K562 (cell line): ENCODE data around the gene GPHA2. TPM values are rescaled to one million over a fixed set of nuclear protein-coding genes. Genes with fewer than 3 reads are reported as not detected.

Experiments used
- ATAC-seq: fragments of 200-7000 bp; cut with Tn5 transposase; 3 replicates; pipeline ENCODE4 v1.9.1; 2020; ENCODE audit warnings: moderate library complexity
- BruUV-seq: library from RNA; stranded (reverse); fragments of 400-500 nt; replicated peaks from 2 replicates; lab custom pipeline; 2021; lab: Mats Ljungman, UMichigan
- CTCF ChIA-PET: fragments of 300-600 bp; formaldehyde crosslinking; extraction: SDS; loops from one replicate; lab custom pipeline; 2021; ENCODE audit warnings: low intra/inter-chr PET ratio; lab: Yijun Ruan, JAX
- POLR2A ChIA-PET: fragments of 300-600, 350-650 bp; sonication (Branson Sonifier 250); formaldehyde crosslinking; extraction: SDS; loops from one replicate; lab custom pipeline; 2021; ENCODE audit warnings: antibody characterized with exemption, inconsistent platforms; lab: Yijun Ruan, JAX
- DNase-seq, 4 experiments: peaks; one replicate each; pipeline versions ENCODE4 v3.0.0 to v3.0.0-alpha.2; 2011 to 2018; ENCODE audit warnings: low spot score in 3 of 4, mixed read lengths in 3 of 4; ENCODE audit errors: extremely low read depth in 1 of 4
- FAIRE-seq: peaks from 2 replicates; lab custom pipeline; 2011; peaks lifted over from hg19 to GRCh38; lab: Jason Lieb, UNC
- H2AFZ ChIP-seq: 2 replicates; pipeline ENCODE4 v1.6.0; 2011; ENCODE audit warnings: low read depth, low read length, control low read depth, inconsistent platforms
- H3K27ac ChIP-seq: fragments of 200-600 bp; 3 replicates; pipeline ENCODE4 v1.8.0; 2011; ENCODE audit warnings: low read depth, mild to moderate bottlenecking, control low read depth, inconsistent platforms, low read length, moderate library complexity, mixed read lengths; ENCODE audit errors: extremely low read depth
- H3K27me3 ChIP-seq, 2 experiments: fragments of 300-600 bp in 1 of 2; 2 replicates in 1 of 2; 3 replicates in 1 of 2; pipeline versions ENCODE4 v1.6.0 to v1.8.0; 2011; ENCODE audit warnings: inconsistent platforms in 2 of 2, low read length in 2 of 2, mild to moderate bottlenecking in 1 of 2, mixed read lengths in 1 of 2, moderate library complexity in 1 of 2; ENCODE audit not compliant: control insufficient read depth in 2 of 2, insufficient read depth in 2 of 2
- H3K36me3 ChIP-seq: fragments of 300-600 bp; 3 replicates; pipeline ENCODE4 v1.8.0; 2011; ENCODE audit warnings: mild to moderate bottlenecking, low read length, inconsistent platforms; ENCODE audit not compliant: control insufficient read depth, insufficient read depth
- H3K4me1 ChIP-seq, 2 experiments: fragments of 200-600 bp in 1 of 2; replicated peaks in 1 of 2; 2 replicates in 1 of 2; 3 replicates in 1 of 2; pipeline versions ENCODE4 v1.5.1 to v1.8.0; 2011; ENCODE audit warnings: inconsistent platforms in 2 of 2, low read length in 2 of 2, mild to moderate bottlenecking in 1 of 2, mixed read lengths in 1 of 2, moderate library complexity in 1 of 2; ENCODE audit not compliant: control insufficient read depth in 2 of 2, insufficient read depth in 2 of 2
- H3K4me2 ChIP-seq: 2 replicates; pipeline ENCODE4 v1.6.1; 2011; ENCODE audit warnings: low read length, control low read depth, inconsistent platforms, mixed read lengths; ENCODE audit not compliant: insufficient read depth
- H3K4me3 ChIP-seq: fragments of 200-600 bp; sonication (generic), shearing (Covaris generic); 2 replicates; pipeline ENCODE4 v1.5.1; 2016; ENCODE audit warnings: control low read depth, inconsistent platforms
- H3K79me2 ChIP-seq: fragments of 200-600 bp; 3 replicates; pipeline ENCODE4 v1.8.0; 2011; ENCODE audit warnings: low read length, inconsistent platforms; ENCODE audit not compliant: control insufficient read depth, insufficient read depth
- H3K9ac ChIP-seq, 2 experiments: 2 replicates each; pipeline versions ENCODE4 v1.6.0 to v1.6.1; 2011; ENCODE audit warnings: low read depth in 2 of 2, low read length in 2 of 2, control low read depth in 1 of 2, inconsistent platforms in 1 of 2, mild to moderate bottlenecking in 1 of 2, mixed read lengths in 1 of 2; ENCODE audit not compliant: insufficient read depth in 1 of 2
- H3K9me1 ChIP-seq: one replicate; pipeline ENCODE4 v1.6.0; 2011; ENCODE audit warnings: inconsistent platforms, mild to moderate bottlenecking, low read length, moderate library complexity; ENCODE audit not compliant: control insufficient read depth, insufficient read depth
- H3K9me3 ChIP-seq: replicated peaks from 2 replicates; pipeline ENCODE4 v1.5.1; 2011; ENCODE audit warnings: low read depth, low read length, inconsistent platforms; ENCODE audit not compliant: control insufficient read depth, insufficient read depth
- H4K20me1 ChIP-seq: replicated peaks from 2 replicates; pipeline ENCODE4 v1.6.1; 2011; ENCODE audit warnings: low read length, inconsistent platforms, mixed read lengths; ENCODE audit not compliant: control insufficient read depth, insufficient read depth
- CAMTA2 ChIP-seq: fragments of 250-450 bp; sonication (Bioruptor Pico); conservative IDR thresholded peaks from 2 replicates; pipeline ENCODE4 v1.5.1; 2022
- IRF2 ChIP-seq: sonication (generic); formaldehyde crosslinking; IDR thresholded peaks from 2 replicates; pipeline ENCODE4 v1.8.1; 2022; ENCODE audit warnings: mild to moderate bottlenecking, missing genetic modification reagents
- POLR2G ChIP-seq: fragments of 200-400 bp; formaldehyde crosslinking; IDR thresholded peaks from 2 replicates; pipeline ENCODE4 v1.6.1; 2017; ENCODE audit warnings: low read depth, mild to moderate bottlenecking, antibody characterized with exemption, low read length, moderate library complexity
- SIN3A ChIP-seq, 2 experiments: fragments of 150-350 bp in 1 of 2; IDR thresholded peaks; 2 replicates each; pipeline ENCODE4 v1.6.1; 2011 to 2016; ENCODE audit warnings: borderline replicate concordance in 2 of 2, low read depth in 2 of 2, low read length in 2 of 2, mild to moderate bottlenecking in 2 of 2, moderate library complexity in 2 of 2; ENCODE audit not compliant: control insufficient read depth in 1 of 2
- WGBS: fragments of 100-300 bp; shearing (Covaris generic); methylation state at CpG from one replicate; pipeline ENCODE4 v1.1.6; 2016; ENCODE audit warnings: low coverage, mixed read lengths; ENCODE audit not compliant: insufficient coverage; ENCODE audit errors: missing lambda C conversion rate; 5-methylcytosine and 5-hydroxymethylcytosine counted together
- in situ Hi-C: fragments of 300-500 bp; cut with MboI; formaldehyde crosslinking; loops from 4 replicates; pipeline ENCODE4 v1.15.0; 2018; ENCODE audit warnings: inconsistent platforms, mixed read lengths
- intact Hi-C: fragments of 100-400 bp; cut with micrococcal nuclease; formaldehyde crosslinking; loops from 2 replicates; pipeline ENCODE4 v1.14.2; 2022
- polyA plus RNA-seq, 8 experiments: library from polyadenylated mRNA; depleted of rRNA in 4 of 8; stranded (reverse) in 5 of 8; unstranded in 3 of 8; fragments of >200 nt; fragmentation: Nextera tagmentation in 2 of 8; fragmentation: Illumina TruSeq in 1 of 8; extraction: Ambion mirVana in 2 of 8; extraction: Trizol in 1 of 8; gene quantifications; 2 replicates each; pipeline versions ENCODE4 v1.2.1 to v1.2.3, GENCODE V29; 2011 to 2014; ENCODE audit warnings: inconsistent platforms in 1 of 8, missing spikeins in 1 of 8
- total RNA-seq, 7 experiments: library from RNA; depleted of rRNA in 6 of 7; stranded (reverse); fragments of >200 nt in 6 of 7; fragmentation: Illumina TruSeq in 2 of 7; extraction: Trizol in 2 of 7; gene quantifications; 2 replicates each; pipeline versions ENCODE4 v1.2.1 to v1.2.3, GENCODE V29; 2011 to 2021; ENCODE audit warnings: low replicate concordance in 1 of 7

The GPHA2 gene
- total and polyA plus RNA-seq, 9 of the 15 experiments (the other 6 are each of a cell fraction or from before 2014, with no cell fraction given), result 0.17 to 0.22 TPM; not detected in 7

GRCh38 chr11:64892838-64893193, 42.9 kb downstream of the GPHA2 start:
- peaks cover 26 to 87% of the 10 kb centered on the region in 2 experiments for H3K4me1 ChIP-seq
- FAIRE-seq (no peak), ATAC-seq (no peak), DNase-seq (no peak)
- TF ChIP-seq CAMTA2 (CRISPR knock-in tag) (no peak), SIN3A (IDR thresholded peaks at IDR 0.05; ENCODE audit: borderline replicate concordance in 2 of 2, control insufficient read depth in 1 of 2, low read depth in 2 of 2, low read length in 2 of 2) (no peak), POLR2G (0 out of 2 replicates have a peak, but pooled peaks have one; percentile 23), IRF2 (CRISPR knock-in tag) (no peak)
- no peaks in the 10 kb centered on the region for H3K27me3 ChIP-seq
- no peak overlapping the region for H3K4me3 ChIP-seq
- no peak overlapping the region for H3K4me2 ChIP-seq
- H4K20me1 ChIP-seq, result no peaks in the 10 kb centered on the region
- BruUV-seq, result no TSS peak
- WGBS, result 86% methylated on average over 10 of the region's 10 CpGs
- H3K36me3 ChIP-seq, result peaks cover 29% of the 10 kb centered on the region; the same call in 1 of the 3 replicates
- H2AFZ ChIP-seq, result no peak overlapping the region
- in situ Hi-C loops, result loop anchor here (5.0 kb wide), 2 partner anchors 46 to 106 kb away; no protein-coding TSS in a partner anchor
- H3K9me3 ChIP-seq, result no peaks in the 10 kb centered on the region
- CTCF ChIA-PET, result interaction anchor here (0.5 to 3.4 kb wide), 3 partner anchors 45 to 105 kb away, joined by 4 to 39 read pairs (median 13); no protein-coding TSS in a partner anchor
- POLR2A ChIA-PET, result interaction anchor here (0.8 to 1.5 kb wide), 4 partner anchors 11 to 44 kb away, joined by 3 to 4 read pairs (median 3); no protein-coding TSS in a partner anchor
- H3K9me1 ChIP-seq, result no peaks in the 10 kb centered on the region
- no peak overlapping the region for H3K27ac ChIP-seq
- intact Hi-C loops, result loop anchor here (5.0 kb wide), 1 partner anchor 106 kb away; no protein-coding TSS in a partner anchor
- H3K79me2 ChIP-seq, result no peaks in the 10 kb centered on the region
- H3K9ac ChIP-seq, result peak overlapping the region in 1 of 2 experiments; percentile 60; a peak in 2 of 4 replicates
